Chondrocyte (in vitro differentiated cells): ENCODE measurements around the gene SLC24A1. TPM values are rescaled to one million over a fixed set of nuclear protein-coding genes. Genes with fewer than 3 reads are reported as not detected.

Source experiments
- DNase-seq: peaks from one replicate; pipeline ENCODE4 v3.0.0; 2021; ENCODE audit warnings: mixed read lengths, low spot score
- H3K27ac Mint-ChIP-seq: one replicate; pipeline ENCODE4 v1.8.0; 2021; ENCODE audit warnings: mild to moderate bottlenecking, moderate library complexity, mixed read lengths; ENCODE audit not compliant: unreplicated experiment
- H3K27me3 Mint-ChIP-seq: 2 replicates; pipeline ENCODE4 v1.8.0; 2021; ENCODE audit warnings: low read depth, mixed read lengths
- H3K36me3 Mint-ChIP-seq: 2 replicates; pipeline ENCODE4 v1.8.0; 2021; ENCODE audit warnings: low read depth, mixed read lengths
- H3K4me1 Mint-ChIP-seq: 2 replicates; pipeline ENCODE4 v1.8.0; 2021; ENCODE audit warnings: low read depth, mild to moderate bottlenecking, mixed read lengths
- H3K4me3 Mint-ChIP-seq: one replicate; pipeline ENCODE4 v1.8.0; 2021; ENCODE audit warnings: mild to moderate bottlenecking, moderate library complexity, mixed read lengths; ENCODE audit not compliant: unreplicated experiment
- H3K9me3 Mint-ChIP-seq: 2 replicates; pipeline ENCODE4 v1.8.0; 2021; ENCODE audit warnings: low read depth, mixed read lengths
- total RNA-seq: library from RNA; stranded (reverse); gene quantifications from 3 replicates; pipeline ENCODE4 v1.2.1, GENCODE V29; 2021
- TF ChIP-seq, protein P1 (sequence below): fragments of 200-600 bp; sonication (generic); IDR thresholded peaks from 2 replicates; pipeline ENCODE4 v1.5.0; 2021; ENCODE audit warnings: antibody characterized with exemption, mild to moderate bottlenecking, moderate library complexity

SLC24A1 gene
- total RNA-seq, 1 donor from 2014 or later, result 11.1 TPM

DNA sequence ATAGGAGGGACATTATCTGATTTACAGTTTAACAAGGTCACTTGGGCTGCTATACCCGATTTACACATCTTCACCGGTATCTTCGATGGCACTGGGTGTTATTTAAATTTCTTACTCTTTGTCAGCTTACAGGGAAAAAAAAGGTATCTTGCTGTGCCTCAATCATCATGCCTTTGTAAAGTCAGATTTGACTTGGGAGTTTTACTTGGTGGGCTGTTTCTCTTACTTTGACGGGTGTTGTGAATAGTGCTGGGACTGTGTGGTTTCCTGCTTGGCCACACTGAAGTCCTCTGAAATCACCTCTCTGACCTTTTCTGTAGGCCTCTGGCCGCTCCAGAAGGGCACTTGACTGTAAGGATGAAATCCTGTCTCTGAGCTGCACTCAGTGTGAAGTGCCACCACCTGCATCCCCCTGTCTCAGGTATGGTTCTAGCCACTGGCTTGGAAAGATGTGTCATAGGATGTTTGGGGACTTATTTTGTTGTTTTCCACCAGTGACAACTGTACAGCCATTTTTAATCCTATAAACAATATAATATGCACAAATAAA, 3.1 kb upstream of the SLC24A1 start:
- Mint-ChIP-seq H3K9me3 (peaks cover 8% of the 10 kb centered on the region), H3K27ac (no peak overlapping the region), H3K4me3 (no peak overlapping the region), H3K4me1 (no peaks in the 10 kb centered on the region), H3K27me3 (no peaks in the 10 kb centered on the region), H3K36me3 (no peaks in the 10 kb centered on the region)
- TF ChIP-seq, protein P1, sequence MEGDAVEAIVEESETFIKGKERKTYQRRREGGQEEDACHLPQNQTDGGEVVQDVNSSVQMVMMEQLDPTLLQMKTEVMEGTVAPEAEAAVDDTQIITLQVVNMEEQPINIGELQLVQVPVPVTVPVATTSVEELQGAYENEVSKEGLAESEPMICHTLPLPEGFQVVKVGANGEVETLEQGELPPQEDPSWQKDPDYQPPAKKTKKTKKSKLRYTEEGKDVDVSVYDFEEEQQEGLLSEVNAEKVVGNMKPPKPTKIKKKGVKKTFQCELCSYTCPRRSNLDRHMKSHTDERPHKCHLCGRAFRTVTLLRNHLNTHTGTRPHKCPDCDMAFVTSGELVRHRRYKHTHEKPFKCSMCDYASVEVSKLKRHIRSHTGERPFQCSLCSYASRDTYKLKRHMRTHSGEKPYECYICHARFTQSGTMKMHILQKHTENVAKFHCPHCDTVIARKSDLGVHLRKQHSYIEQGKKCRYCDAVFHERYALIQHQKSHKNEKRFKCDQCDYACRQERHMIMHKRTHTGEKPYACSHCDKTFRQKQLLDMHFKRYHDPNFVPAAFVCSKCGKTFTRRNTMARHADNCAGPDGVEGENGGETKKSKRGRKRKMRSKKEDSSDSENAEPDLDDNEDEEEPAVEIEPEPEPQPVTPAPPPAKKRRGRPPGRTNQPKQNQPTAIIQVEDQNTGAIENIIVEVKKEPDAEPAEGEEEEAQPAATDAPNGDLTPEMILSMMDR, result no peak
- DNase-seq, result no peak

DNA sequence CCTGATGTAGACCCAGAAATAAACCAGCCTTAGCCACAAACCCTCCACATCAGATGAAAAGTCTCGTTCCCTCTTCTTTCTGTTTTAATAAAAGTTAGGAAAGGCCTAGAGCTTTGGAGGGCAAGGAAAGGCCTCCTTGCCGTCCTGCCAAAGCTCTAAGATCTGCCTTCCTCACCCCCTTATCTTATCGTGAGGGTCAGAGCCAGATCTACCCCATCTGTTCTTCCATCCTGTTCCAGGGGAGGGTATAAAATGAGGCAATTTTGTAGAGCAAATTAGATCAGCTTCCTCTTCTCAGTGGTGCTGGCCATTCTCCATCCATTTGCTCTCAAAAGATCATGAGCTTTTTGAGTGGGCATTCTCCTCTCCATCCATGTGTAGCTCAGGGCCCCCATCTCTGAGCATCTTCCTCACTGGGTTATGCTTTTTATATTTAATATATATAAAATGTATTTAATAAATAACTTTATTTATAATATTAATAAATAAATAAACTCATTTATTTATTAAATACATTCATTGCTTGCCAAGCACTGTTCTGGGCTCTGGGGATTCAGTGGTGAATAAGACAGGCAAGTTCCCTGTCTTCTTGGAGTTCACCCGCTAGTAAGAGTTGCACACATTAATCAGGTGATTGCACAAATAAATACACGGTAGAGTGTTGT, 2.0 kb upstream of the SLC24A1 start:
- Mint-ChIP-seq H3K36me3 (peaks cover 6% of the 10 kb centered on the region), H3K9me3 (peaks cover 8% of the 10 kb centered on the region), H3K4me1 (no peaks in the 10 kb centered on the region), H3K27me3 (no peaks in the 10 kb centered on the region), H3K27ac (no peak overlapping the region), H3K4me3 (no peak overlapping the region)
- TF ChIP-seq, protein P1, result no peak
- no peak for DNase-seq

DNA sequence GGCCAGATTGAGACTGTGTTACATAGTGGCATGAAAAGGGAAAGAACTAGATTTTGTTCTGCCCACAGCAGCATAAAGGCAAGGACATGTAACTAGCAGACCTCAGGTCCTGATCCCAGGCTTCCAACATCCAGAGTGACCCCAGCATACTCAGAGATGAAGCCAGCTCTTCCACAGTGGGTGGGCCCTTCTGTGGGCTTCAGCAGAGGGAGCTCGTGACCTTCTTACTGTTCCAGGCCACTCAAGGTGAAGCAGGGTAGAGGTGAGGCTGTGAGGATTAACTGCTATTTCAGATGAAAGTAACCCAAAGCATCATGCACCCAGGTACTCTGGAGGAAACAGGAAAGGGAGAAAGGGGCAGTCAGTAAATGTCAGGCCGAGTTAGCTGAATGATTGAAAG, 905 bp upstream of the SLC24A1 start:
- H3K4me3 Mint-ChIP-seq, result no peak overlapping the region
- peaks cover 12% of the 10 kb centered on the region for H3K36me3 Mint-ChIP-seq
- H3K27ac Mint-ChIP-seq, result no peak overlapping the region
- H3K27me3 Mint-ChIP-seq, result no peaks in the 10 kb centered on the region
- no peaks in the 10 kb centered on the region for H3K4me1 Mint-ChIP-seq
- peaks cover 8% of the 10 kb centered on the region for H3K9me3 Mint-ChIP-seq
- DNase-seq, result no peak
- TF ChIP-seq, protein P1, result no peak

DNA sequence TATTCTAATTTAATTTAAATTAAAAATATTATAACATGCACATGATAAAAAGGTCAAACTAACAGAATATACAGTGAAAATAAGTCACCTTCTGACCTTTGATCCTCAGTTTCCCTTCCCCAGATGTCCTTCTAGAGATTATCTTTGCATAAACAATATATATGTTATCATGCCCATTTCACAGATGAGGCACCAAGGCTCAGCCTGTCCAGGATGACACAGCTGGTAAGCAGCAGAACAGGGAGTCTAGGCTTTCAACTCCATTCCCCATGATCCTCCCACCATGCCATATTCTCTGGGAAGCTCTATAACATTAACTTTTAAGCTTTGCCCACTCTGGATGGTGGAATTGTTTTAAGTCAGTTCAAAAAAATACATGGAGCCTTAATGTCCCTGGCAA, 1.4 kb downstream of the SLC24A1 start:
- TF ChIP-seq, protein P1, result no peak
- Mint-ChIP-seq H3K4me3 (no peak overlapping the region), H3K9me3 (no peaks in the 10 kb centered on the region), H3K27ac (no peak overlapping the region), H3K36me3 (peaks cover 17% of the 10 kb centered on the region), H3K27me3 (no peaks in the 10 kb centered on the region), H3K4me1 (no peaks in the 10 kb centered on the region)
- no peak for DNase-seq

DNA sequence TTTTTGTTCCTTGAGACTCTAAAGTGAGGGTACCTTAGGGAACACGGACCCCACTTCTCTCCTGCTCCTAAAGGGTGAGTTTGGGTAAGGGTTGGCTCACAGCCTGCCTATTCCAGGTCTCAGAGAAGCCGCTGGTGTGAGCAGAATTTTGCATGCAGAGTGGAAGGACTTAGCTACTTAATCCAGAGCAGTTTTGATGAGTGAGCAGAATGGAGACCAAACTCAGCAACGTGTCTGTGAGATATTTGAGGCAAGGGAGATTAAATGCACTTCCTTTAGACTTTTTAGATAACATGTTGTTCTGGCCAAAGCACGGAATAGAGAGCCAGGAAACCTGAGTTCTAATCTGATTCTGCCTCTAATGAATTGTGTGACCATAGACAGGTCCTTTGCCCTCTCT, 5.1 kb downstream of the SLC24A1 start:
- Mint-ChIP-seq H3K9me3 (no peaks in the 10 kb centered on the region), H3K36me3 (peaks cover 17% of the 10 kb centered on the region), H3K4me1 (no peaks in the 10 kb centered on the region), H3K4me3 (no peak overlapping the region), H3K27me3 (no peaks in the 10 kb centered on the region), H3K27ac (no peak overlapping the region)
- TF ChIP-seq, protein P1, result no peak
- no peak for DNase-seq
